ENCODE results near the gene ADAMTS1. TPM values are rescaled to one million over a fixed set of nuclear protein-coding genes. Genes with fewer than 3 reads are reported as not detected.

The ADAMTS1 gene
- total RNA-seq, 1 donor from 2014 or later, result 141 TPM

DNA sequence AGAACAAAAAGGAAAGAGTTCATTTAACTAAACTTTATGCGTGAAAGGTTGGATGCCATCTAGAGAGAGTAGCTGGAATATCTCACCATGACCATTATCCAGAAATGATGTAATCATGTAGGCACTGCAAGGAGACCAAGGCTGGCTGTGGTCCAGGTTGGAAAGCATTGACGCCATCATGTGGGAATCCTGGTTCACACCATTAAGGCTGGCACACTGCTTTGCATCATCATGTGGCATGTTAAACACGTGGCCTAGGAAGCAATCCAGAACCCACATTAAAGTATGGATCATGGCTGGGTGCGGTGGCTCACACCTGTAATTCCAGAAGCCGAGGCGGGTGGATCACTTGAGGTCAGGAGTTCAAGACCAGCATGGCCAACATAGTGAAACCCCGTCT is 4.3 kb downstream of the ADAMTS1 start:
- no peak overlapping the region for H3K4me2 ChIP-seq (ENCODE audit: low read length)
- FAIRE-seq (peak; percentile 81), DNase-seq (ENCODE audit: low read depth) (peak; percentile 67)
- H3K27me3 Mint-ChIP-seq (ENCODE audit: low read depth, unreplicated experiment), result no peaks in the 10 kb centered on the region
- no peak overlapping the region for H3K9ac ChIP-seq (ENCODE audit: low read length)
- no peak overlapping the region for H3K27ac ChIP-seq (ENCODE audit: low read depth, low read length)
- TF ChIP-seq, protein P1, sequence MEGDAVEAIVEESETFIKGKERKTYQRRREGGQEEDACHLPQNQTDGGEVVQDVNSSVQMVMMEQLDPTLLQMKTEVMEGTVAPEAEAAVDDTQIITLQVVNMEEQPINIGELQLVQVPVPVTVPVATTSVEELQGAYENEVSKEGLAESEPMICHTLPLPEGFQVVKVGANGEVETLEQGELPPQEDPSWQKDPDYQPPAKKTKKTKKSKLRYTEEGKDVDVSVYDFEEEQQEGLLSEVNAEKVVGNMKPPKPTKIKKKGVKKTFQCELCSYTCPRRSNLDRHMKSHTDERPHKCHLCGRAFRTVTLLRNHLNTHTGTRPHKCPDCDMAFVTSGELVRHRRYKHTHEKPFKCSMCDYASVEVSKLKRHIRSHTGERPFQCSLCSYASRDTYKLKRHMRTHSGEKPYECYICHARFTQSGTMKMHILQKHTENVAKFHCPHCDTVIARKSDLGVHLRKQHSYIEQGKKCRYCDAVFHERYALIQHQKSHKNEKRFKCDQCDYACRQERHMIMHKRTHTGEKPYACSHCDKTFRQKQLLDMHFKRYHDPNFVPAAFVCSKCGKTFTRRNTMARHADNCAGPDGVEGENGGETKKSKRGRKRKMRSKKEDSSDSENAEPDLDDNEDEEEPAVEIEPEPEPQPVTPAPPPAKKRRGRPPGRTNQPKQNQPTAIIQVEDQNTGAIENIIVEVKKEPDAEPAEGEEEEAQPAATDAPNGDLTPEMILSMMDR (IDR thresholded peaks at IDR 0.05; ENCODE audit: insufficient read depth, low read depth, low read length), result no peak
- no peak for TF ChIP-seq EZH2 (IDR thresholded peaks at IDR 0.05; ENCODE audit: insufficient read depth, low read length)
- no peaks in the 10 kb centered on the region for H3K27me3 ChIP-seq (ENCODE audit: insufficient read depth, low read length)
- H4K20me1 ChIP-seq (ENCODE audit: insufficient read depth, low read length), result peaks cover 24% of the 10 kb centered on the region
- H2AFZ ChIP-seq (ENCODE audit: low read depth, low read length), result no peak overlapping the region
- no peak overlapping the region for H3K4me3 ChIP-seq (ENCODE audit: insufficient read depth, low read depth, low read length)
- H3K4me1 Mint-ChIP-seq (ENCODE audit: low read depth, unreplicated experiment), result peaks cover 28% of the 10 kb centered on the region
- peaks cover 28% of the 10 kb centered on the region for H3K4me1 ChIP-seq (ENCODE audit: insufficient read depth, low read length)
- no peaks in the 10 kb centered on the region for H3K9me3 ChIP-seq (ENCODE audit: insufficient read depth, low read depth, low read length)
- peaks cover 25% of the 10 kb centered on the region for H3K79me2 ChIP-seq (ENCODE audit: insufficient read depth, low read length)
- no peaks in the 10 kb centered on the region for H3K9me3 Mint-ChIP-seq (ENCODE audit: unreplicated experiment)
- peak overlapping the region; percentile 60 for H3K4me3 Mint-ChIP-seq (ENCODE audit: unreplicated experiment)
- H3K36me3 ChIP-seq (ENCODE audit: insufficient read depth, low read length), result peaks cover 43% of the 10 kb centered on the region
- H3K27ac Mint-ChIP-seq (ENCODE audit: unreplicated experiment), result peak overlapping the region; percentile 41
- H3K36me3 Mint-ChIP-seq (ENCODE audit: low read depth, unreplicated experiment), result peaks cover 25% of the 10 kb centered on the region

DNA sequence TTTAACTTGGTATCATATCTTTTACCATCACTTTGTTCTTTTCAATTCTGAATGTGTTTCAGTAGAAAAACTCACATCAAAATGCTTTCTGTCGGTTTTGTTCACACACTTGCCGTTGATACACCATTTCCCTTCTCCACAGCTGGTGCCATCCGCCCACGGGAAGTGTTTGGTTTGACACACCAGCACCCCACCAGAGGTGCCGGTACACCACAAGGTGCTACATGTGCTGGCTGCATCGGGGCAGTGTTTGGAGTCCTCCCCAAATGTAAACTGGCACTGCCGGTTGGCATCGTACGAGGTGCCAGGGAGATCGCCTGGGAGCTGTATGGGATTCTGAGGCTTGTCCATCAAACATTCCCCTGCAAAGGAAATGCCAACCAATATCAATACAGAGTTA is 5.0 kb downstream of the ADAMTS1 start:
- H3K9me3 ChIP-seq (ENCODE audit: insufficient read depth, low read depth, low read length), result no peaks in the 10 kb centered on the region
- peaks cover 25% of the 10 kb centered on the region for H3K36me3 Mint-ChIP-seq (ENCODE audit: low read depth, unreplicated experiment)
- no peak overlapping the region for H3K4me3 ChIP-seq (ENCODE audit: insufficient read depth, low read depth, low read length)
- FAIRE-seq (no peak), DNase-seq (ENCODE audit: low read depth) (no peak)
- H3K27me3 ChIP-seq (ENCODE audit: insufficient read depth, low read length), result no peaks in the 10 kb centered on the region
- H3K27ac Mint-ChIP-seq (ENCODE audit: unreplicated experiment), result peak overlapping the region; percentile 41
- no peaks in the 10 kb centered on the region for H3K27me3 Mint-ChIP-seq (ENCODE audit: low read depth, unreplicated experiment)
- H3K4me3 Mint-ChIP-seq (ENCODE audit: unreplicated experiment), result peak overlapping the region; percentile 60
- H3K36me3 ChIP-seq (ENCODE audit: insufficient read depth, low read length), result peaks cover 43% of the 10 kb centered on the region
- peaks cover 25% of the 10 kb centered on the region for H3K79me2 ChIP-seq (ENCODE audit: insufficient read depth, low read length)
- H3K27ac ChIP-seq (ENCODE audit: low read depth, low read length), result no peak overlapping the region
- H3K9ac ChIP-seq (ENCODE audit: low read length), result no peak overlapping the region
- peaks cover 24% of the 10 kb centered on the region for H4K20me1 ChIP-seq (ENCODE audit: insufficient read depth, low read length)
- H3K9me3 Mint-ChIP-seq (ENCODE audit: unreplicated experiment), result no peaks in the 10 kb centered on the region
- no peak overlapping the region for H3K4me2 ChIP-seq (ENCODE audit: low read length)
- H3K4me1 Mint-ChIP-seq (ENCODE audit: low read depth, unreplicated experiment), result peaks cover 33% of the 10 kb centered on the region
- TF ChIP-seq, protein P1 (IDR thresholded peaks at IDR 0.05; ENCODE audit: insufficient read depth, low read depth, low read length), result no peak
- no peak for TF ChIP-seq EZH2 (IDR thresholded peaks at IDR 0.05; ENCODE audit: insufficient read depth, low read length)
- peaks cover 29% of the 10 kb centered on the region for H3K4me1 ChIP-seq (ENCODE audit: insufficient read depth, low read length)
- no peak overlapping the region for H2AFZ ChIP-seq (ENCODE audit: low read depth, low read length)

DNA sequence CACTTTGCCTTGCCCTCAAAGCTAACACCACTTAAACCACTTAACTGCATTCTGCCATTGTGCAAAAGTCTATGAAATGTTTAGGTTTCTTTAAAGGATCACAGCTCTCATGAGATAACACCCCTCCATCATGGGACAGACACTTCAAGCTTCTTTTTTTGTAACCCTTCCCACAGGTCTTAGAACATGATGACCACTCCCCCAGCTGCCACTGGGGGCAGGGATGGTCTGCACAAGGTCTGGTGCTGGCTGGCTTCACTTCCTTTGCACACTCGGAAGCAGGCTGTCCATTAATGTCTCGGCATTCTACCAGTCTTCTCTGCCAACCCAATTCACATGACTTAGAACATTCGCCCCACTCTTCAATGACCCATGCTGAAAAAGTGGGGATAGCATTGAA is 7.7 kb downstream of the ADAMTS1 start:
- Histone ChIP-seq H2AFZ (ENCODE audit: low read depth, low read length) (no peak overlapping the region), H3K27me3 (ENCODE audit: insufficient read depth, low read length) (no peaks in the 10 kb centered on the region), H4K20me1 (ENCODE audit: insufficient read depth, low read length) (peaks cover 10% of the 10 kb centered on the region), H3K4me2 (ENCODE audit: low read length) (no peak overlapping the region), H3K79me2 (ENCODE audit: insufficient read depth, low read length) (peaks cover 5% of the 10 kb centered on the region), H3K9ac (ENCODE audit: low read length) (no peak overlapping the region), H3K9me3 (ENCODE audit: insufficient read depth, low read depth, low read length) (no peaks in the 10 kb centered on the region), H3K27ac (ENCODE audit: low read depth, low read length) (no peak overlapping the region), H3K4me3 (ENCODE audit: insufficient read depth, low read depth, low read length) (no peak overlapping the region), H3K4me1 (ENCODE audit: insufficient read depth, low read length) (peaks cover 16% of the 10 kb centered on the region), H3K36me3 (ENCODE audit: insufficient read depth, low read length) (peaks cover 43% of the 10 kb centered on the region)
- Mint-ChIP-seq H3K4me1 (ENCODE audit: low read depth, unreplicated experiment) (peaks cover 38% of the 10 kb centered on the region), H3K4me3 (ENCODE audit: unreplicated experiment) (peak overlapping the region; percentile 8), H3K9me3 (ENCODE audit: unreplicated experiment) (no peaks in the 10 kb centered on the region), H3K27ac (ENCODE audit: unreplicated experiment) (peak overlapping the region; percentile 55), H3K27me3 (ENCODE audit: low read depth, unreplicated experiment) (no peaks in the 10 kb centered on the region), H3K36me3 (ENCODE audit: low read depth, unreplicated experiment) (peaks cover 25% of the 10 kb centered on the region)
- TF ChIP-seq EZH2 (IDR thresholded peaks at IDR 0.05; ENCODE audit: insufficient read depth, low read length), result no peak
- TF ChIP-seq, protein P1 (IDR thresholded peaks at IDR 0.05; ENCODE audit: insufficient read depth, low read depth, low read length), result no peak
- FAIRE-seq (no peak), DNase-seq (ENCODE audit: low read depth) (no peak)

All from astrocyte (in vitro differentiated cells and primary cell).